Mesodermal cell (in vitro differentiated cells): Measurements from ENCODE around the gene C19orf85.

ENCODE experiments used
- H3K27ac ChIP-seq: 2 replicates; pipeline ENCODE4 v1.7.0; 2013; ENCODE audit warnings: mild to moderate bottlenecking, low read depth, low read length, moderate library complexity; ENCODE audit not compliant: severe bottlenecking
- H3K36me3 ChIP-seq: 2 replicates; pipeline ENCODE4 v1.7.1; 2013; ENCODE audit warnings: mild to moderate bottlenecking, low read length, moderate library complexity; ENCODE audit not compliant: control insufficient read depth, insufficient read depth
- H3K4me1 ChIP-seq: one replicate; pipeline ENCODE4 v1.7.1; 2013; ENCODE audit warnings: mild to moderate bottlenecking, low read length; ENCODE audit not compliant: insufficient read depth, control insufficient read depth, poor library complexity, severe bottlenecking
- H3K4me3 ChIP-seq: 2 replicates; pipeline ENCODE4 v1.7.0; 2013; ENCODE audit warnings: low read length, control low read depth, mild to moderate bottlenecking; ENCODE audit not compliant: insufficient read depth, poor library complexity, severe bottlenecking; ENCODE audit errors: extremely low read depth
- H3K9me3 ChIP-seq: 2 replicates; pipeline ENCODE4 v1.7.1; 2013; ENCODE audit warnings: mild to moderate bottlenecking, low read length, moderate library complexity; ENCODE audit not compliant: control insufficient read depth
- WGBS, 2 experiments: methylation state at CpG; one replicate each; pipeline ENCODE4 v1.1.5; 2013; ENCODE audit warnings: missing lambda C conversion rate in 2 of 2; ENCODE audit not compliant: insufficient coverage in 2 of 2; 5-methylcytosine and 5-hydroxymethylcytosine counted together

Gene C19orf85

DNA sequence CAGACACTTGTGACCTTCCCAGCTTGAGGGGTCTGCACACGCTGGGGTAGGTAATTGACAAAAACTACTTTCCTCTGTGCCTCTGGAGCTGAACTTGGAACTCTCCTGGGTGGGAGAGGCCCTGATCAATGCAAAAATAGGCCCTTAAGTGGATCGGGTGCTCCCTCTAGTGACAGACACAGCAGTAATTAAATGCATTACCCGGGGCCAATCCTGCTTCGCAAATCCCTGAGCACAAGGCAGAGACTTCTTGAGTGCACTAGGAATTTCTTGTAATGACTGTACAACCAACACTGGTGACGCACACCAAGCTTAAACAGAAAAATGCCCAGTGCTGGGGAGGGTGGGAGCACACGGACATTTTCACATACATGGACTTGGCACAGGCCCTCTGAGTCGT lies 46.4 kb downstream of the C19orf85 start:
- no peak overlapping the region for H3K4me3 ChIP-seq
- H3K9me3 ChIP-seq, result no peaks in the 10 kb centered on the region
- no peaks in the 10 kb centered on the region for H3K36me3 ChIP-seq
- 4 to 15% methylated on average over 4 to 7 of the region's 7 CpGs for WGBS, 2 experiments
- H3K4me1 ChIP-seq, result no peaks in the 10 kb centered on the region
- no peak overlapping the region for H3K27ac ChIP-seq
